GM18868 (cell line): ENCODE results near the gene PRKACB.
A peak's percentile ranks its signal among the peaks of the same experiment; 100 is the strongest.

Experiments
- ATAC-seq: cut with Tn5 transposase; IDR thresholded peaks from one replicate; pipeline ENCODE4 v1.9.1; 2021; ENCODE audit warnings: mild to moderate bottlenecking, moderate library complexity; ENCODE audit not compliant: unreplicated experiment

Gene PRKACB

GRCh38 chr1:84155517-84155916 is 11.4 kb downstream of the PRKACB start:
- no peak for ATAC-seq

DNA sequence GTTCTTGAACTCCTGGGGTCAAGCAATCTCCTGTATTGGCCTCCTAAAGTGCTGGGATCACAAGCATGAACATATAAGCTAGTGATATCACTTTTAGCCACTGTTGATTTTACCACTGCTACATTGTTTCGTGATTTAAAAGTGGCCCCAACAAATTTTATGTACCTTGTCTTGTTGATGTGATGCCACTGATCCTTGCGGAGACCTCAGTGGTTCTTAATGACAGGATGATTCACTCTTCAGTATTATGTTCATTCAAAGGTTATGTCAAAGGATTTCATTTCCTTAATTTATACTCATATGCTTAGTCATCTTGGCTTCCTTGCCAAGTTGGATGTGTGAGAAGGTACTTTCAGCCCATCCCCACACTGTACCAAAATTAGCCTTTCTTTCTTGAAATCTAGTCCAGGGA is 12.1 kb downstream of the PRKACB start:
- peak; percentile 33 for ATAC-seq

DNA sequence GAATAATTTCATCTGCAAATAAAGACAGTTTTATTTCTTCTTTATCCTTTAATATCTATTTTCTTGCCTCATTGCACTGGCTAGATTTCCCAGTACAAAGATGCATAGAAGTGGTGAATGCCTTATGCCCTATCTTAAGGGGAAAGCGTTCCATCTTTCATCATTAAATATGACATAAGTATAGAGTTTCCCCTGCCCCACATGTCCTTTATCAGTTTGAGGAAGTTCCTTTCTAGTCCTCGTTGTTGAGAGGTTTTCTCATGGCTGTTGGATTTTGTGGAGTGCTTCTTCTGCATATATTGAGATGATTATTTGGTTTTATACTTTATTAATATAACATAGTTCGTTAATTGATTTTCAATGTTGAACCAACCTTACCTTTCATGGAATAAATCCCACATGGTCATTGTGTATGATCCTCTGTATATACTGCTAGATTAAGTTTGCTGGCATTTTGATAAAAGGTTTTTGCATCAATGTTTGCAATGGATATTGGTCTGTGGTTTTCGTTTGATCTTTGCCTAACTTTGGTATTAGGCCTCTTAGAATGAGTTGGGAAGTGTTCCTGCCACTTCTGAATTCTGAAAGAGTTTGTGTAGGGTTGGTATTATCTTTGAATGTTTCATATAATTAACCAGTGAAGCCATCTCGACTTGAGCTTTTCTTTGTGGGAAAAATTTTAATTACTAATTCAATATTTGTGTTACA is 15.6 kb downstream of the PRKACB start:
- no peak for ATAC-seq

DNA sequence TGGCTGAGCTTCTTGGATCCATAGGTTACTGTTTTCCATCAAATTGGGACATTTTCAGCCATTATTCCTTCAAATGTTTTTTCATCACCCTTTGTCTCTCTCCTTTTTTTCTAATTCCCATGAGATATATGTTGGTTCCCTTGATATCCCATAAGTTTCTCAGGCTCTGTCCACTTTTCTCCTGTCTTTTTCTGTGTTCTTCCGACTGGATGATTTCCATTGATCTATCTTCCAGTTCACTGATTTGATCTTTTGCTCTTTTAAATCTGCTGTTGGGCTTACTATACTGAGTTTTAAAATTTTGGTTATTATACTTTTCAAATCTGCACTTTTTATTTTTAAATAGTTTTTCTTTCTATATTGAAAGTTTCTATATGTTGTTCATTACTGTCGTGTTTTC is 18.2 kb downstream of the PRKACB start:
- ATAC-seq: no peak

DNA sequence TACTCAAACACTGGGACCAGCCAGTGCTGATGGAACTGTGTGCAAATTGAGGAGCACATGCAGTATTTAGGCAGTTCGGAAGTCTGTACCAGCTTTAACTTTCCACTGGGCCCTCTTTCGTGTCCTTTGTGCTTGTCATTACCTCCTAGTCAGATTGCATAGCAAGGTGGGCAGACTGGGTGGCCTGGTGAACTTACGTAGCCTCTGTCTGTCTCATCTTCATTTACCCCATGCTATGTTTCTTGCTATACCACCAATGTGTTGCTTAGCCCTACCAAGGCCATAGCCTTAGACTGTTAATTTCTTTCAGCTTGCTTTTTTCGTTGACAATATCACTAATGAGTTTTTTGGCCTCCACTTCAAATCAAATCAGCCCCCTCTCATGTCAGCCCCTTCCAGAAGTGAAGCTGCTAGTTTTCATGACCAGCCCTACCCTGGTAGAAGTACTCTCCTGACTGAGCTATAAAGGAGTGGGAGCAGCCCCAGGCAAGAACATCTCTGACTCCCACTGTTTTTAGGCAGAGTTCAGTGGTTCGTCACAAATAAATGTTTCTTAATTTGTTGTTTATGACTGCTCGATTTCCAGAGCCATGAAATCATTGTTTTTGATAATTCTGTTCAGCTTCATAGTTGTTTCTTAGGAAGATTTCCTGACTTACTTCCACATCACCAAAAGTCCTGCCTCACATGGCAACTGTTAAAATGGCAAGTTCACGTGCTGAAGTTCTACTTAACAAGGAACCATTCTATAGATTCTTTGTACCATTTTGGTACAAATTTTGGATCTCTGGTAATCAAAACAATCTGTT is 19.3 kb downstream of the PRKACB start:
- ATAC-seq: no peak

GRCh38 chr1:84164161-84164560 is 20.1 kb downstream of the PRKACB start:
- ATAC-seq: no peak

GRCh38 chr1:84164567-84165021 is 20.5 kb downstream of the PRKACB start:
- no peak for ATAC-seq

DNA sequence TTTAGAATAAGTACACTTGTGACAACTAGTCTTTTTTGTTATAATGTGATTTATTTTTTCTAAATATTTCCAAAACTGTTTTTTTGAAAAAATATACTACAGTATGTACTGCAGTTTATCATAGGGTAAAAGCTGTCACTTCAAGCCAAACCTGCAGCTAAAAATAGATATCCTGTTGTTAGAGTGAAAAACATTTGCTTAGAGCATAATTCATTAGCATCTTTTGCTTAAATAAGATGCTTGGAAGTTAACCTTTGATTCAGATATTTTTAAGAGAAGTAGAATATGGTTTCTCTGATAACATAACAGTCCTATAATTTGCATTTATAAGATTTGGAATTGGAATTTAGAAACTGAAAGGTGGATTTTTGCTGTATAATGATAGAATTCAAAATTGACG is 21.5 kb downstream of the PRKACB start:
- ATAC-seq: no peak

- ATAC-seq: no peak
Measured at GRCh38 chr1:84166797-84167196, 22.7 kb downstream of the PRKACB start.

DNA sequence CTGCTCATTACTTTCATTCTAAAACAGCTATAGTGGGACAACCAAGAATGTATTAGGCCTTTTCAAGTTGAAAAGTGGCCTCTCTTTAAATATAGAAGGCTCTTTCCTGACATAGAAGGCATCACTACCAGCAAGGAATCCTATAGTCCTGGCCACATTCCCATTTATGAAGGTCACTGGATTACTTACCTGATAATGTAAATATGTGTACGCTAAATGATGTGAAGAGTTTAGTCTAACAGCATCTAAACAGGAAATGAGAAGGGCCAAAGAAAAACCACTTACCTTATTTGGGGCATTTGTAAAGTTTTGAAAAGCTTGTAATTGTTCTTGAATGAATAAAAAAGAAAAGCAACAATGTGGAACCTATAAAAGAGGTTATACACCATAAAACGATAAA is 24.7 kb downstream of the PRKACB start:
- no peak for ATAC-seq

DNA sequence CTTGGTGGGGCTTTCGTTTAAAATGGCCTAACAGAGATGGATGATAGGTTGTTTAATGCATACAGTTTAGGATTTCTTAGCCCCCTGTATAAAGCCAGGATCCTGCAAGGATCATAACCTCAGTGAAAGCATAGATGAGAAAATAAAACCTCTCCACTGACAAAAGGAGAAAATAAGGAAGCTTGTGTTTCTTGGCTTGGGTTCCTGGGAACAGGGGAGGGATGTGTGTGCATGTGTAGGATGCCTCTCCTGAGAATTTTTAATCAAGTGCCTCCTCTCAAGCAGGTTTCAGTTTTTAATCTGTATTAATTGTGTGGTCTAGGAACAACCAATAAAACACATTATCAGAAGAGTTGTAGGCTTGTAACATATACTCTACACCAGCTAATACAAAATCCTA is 26.1 kb downstream of the PRKACB start:
- no peak for ATAC-seq

DNA sequence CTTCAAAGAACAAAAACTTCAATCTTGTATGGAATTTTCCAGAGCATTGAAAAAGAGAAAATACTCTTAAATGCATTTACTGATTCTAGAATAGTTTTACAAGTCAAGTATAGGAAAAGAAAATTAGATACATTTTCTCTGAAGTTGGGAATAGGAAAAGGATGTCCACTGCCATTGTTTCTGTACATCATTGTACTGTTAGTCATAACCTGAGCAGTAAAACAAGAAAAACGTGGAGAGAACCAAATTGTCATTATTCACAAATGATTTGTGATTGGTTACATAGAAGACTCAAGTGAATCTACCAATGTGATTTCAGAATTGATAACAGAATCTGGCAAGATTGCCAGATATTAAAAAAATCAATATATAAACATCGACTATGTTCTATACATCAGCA is 27.4 kb downstream of the PRKACB start:
- ATAC-seq: no peak

DNA sequence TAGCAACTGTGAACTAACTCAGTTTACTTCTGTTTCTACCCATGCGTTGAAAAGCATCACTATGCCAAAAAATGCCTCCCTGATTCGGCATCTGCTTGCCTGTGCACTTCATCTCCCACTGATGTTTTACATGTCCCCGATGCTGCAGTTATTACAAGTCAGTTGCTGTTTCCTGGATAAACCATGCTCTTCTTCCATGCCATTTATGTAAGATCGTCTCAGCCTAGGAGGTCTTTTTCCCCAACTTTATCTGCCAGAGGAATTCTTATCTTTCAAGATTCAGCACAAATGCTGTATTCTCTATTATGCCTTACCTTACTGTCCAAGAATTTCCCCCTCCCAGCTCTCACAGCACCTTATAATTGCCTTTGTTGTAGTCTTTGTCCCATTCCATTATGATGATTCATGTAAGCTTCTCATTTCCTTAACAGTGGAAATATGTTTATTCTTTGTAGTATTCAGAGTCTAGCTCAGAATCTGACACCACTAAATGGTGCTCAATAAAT is 30.0 kb downstream of the PRKACB start:
- ATAC-seq: no peak

DNA sequence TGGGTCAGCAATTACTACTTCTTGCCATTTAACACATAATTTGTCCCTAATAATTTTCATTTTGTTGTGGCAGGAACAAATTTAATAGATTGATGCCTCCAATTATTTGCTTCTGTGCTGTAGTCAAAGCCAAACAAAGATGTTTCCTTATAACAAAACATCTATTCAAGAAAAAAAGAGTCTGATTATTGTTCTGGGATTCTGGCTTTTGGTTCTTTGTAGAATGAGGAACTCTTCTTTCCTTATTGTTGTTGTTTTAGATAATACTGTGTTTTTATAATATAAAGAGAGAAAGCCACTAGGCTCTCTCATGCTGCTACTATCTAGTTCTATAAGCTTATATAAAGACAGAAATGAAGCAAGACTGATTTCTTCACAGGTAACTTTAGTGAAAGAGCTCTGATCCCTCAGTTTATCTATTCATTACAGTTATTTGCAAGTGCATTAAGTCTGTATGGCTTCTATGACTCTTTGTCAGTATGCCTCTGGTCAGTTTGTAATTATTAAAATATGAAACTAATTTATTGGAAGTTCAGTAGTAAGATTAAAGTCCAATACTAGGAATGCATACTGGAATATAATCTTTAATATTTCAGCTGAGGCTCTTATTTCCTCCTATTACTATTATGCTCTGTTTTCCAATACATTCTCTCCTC is 37.4 kb downstream of the PRKACB start:
- ATAC-seq: no peak

DNA sequence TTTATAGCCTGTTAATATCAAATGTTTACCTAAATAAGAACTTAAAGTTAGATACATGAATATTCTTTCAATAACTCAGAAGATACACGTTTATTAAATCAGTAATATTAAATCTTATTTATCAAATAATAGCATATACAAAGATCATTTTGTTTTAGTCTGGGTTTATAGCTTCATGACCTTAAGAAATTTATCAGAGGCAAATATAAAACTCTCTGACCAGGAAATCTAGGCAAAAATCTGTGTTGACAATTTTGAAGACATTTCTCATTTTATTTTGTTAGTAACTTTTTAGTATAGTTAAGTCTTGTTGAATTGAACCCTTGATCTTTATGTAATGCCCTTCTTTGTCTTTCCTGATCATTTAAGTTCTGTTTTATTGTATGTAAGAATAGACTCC is 46.4 kb downstream of the PRKACB start:
- no peak for ATAC-seq

DNA sequence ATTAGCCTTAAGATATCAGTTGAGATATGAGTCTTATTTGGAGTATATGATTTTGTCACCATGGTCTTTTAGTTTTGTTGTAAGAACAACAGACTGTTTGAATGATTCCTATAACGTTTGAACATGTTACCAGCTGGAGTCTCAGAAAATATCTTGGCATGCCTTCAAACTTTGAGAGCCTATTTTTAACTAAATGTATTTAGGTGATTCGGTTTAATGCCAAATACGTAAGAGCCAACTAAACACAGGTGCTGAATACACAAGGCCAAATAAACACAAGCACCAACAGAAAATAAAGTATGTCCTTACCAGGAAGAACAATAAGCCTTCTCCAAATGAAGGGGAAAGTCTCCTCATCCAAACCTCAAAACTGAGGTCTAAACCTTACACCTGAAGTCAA is 48.6 kb downstream of the PRKACB start:
- no peak for ATAC-seq

DNA sequence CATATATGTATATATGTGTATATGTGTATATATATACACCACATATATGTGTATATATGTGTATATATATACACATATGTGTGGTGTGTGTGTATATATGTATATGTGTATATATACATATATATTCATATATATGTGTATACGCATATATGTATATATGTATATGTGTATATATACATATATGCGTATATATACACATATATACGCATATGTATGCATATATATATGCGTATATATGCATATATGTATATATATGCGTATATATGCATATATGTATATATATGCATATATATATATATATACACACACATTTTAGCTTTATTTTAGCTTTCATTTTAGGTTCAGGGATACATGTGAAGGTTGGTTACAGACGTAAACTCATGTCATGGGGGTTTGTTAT is 54.8 kb downstream of the PRKACB start:
- ATAC-seq: no peak

DNA sequence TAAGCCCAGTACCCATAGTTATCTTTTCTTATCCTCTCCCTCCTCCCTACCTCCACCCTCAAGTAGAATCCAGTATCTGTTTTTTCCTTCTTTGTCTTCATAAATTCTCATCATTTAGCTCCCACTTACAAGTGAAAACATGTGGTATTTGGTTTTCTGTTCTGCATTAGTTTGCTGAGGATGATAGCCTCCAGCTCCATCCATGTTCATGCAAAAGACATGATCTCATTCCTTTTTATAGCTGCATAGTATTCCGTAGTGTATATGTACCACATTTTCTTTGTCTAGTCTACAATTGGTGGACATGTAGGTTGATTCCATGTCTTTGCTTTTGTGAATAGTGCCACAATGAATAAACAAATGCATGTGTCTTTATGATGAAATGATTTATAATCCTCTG is 55.2 kb downstream of the PRKACB start:
- ATAC-seq: no peak

DNA sequence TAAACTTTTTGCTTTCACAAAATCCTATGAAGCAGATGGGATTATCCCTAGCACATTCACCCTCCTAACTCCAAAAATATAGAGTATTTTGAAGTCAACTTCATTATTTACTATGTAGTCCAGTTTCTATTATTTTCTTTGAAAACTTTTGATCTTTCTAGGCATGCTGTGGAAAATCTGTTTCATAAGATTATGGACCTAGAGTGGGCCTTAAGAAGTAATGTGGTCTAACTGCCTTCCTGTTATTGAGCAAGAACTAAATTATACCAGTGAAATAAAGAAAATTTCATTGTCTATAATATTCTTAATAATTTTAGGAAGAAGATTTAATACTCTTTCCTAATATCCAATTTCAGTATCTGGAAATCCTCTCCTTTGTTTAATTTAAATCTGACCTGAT is 58.1 kb downstream of the PRKACB start:
- ATAC-seq: no peak

DNA sequence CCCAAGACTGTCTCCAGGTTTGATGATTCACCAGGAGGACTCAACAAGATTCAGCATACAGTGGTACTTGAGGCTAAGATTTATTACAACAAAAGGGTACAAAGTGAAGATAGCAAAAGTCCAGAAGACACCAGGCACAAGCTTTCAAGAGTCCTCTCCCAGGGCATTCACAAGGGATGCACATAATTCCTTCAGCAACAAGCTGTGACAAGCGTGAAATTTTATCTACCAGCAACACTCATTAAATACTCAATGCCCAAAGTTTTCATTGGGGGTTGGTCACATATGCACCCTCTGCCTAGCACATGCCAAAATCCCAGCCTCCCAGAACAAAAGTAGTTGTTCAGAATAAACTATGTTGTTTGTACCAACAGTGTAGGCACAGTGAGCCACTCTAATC is 62.3 kb downstream of the PRKACB start:
- ATAC-seq: no peak

GRCh38 chr1:84208935-84209334 is 64.9 kb downstream of the PRKACB start:
- ATAC-seq: no peak
